ENCODE data around the gene EPAS1. TPM values are rescaled to one million over a fixed set of nuclear protein-coding genes. Genes with fewer than 3 reads are reported as not detected.

Gene EPAS1
- total RNA-seq, 2 donors from 2014 or later = 517 to 667 TPM

- TF ChIP-seq CTCF (IDR thresholded peaks at IDR 0.05) = no peak
- H3K9me3 ChIP-seq = no peaks in the 10 kb centered on the region
- no peaks in the 10 kb centered on the region for H3K27me3 ChIP-seq (replicated peaks; ENCODE audit: insufficient read depth)
- DNase-seq (ENCODE audit: low spot score) (no peak), ATAC-seq (ENCODE audit: insufficient number of reproducible peaks, low FRiP score, low read depth) (no peak)
- peak overlapping the region; percentile 40 to 87 for H3K27ac ChIP-seq
- peaks cover 58 to 97% of the 10 kb centered on the region in 2 donors for H3K4me1 ChIP-seq (ENCODE audit: control insufficient read depth in 1 of 2, low read depth in 2 of 2)
- H3K36me3 ChIP-seq = no peaks in the 10 kb centered on the region
- no peak overlapping the region for H3K4me3 ChIP-seq
Measured at GRCh38 chr2:46318579-46319460, 21.6 kb downstream of the EPAS1 start.

- peak overlapping the region; percentile 30 for H3K4me3 ChIP-seq
Measured at GRCh38 chr2:46319711-46320110, 22.5 kb downstream of the EPAS1 start.

GRCh38 chr2:46320141-46320567, 22.9 kb downstream of the EPAS1 start:
- DNase-seq (ENCODE audit: low spot score) (no peak), ATAC-seq (ENCODE audit: insufficient number of reproducible peaks, low FRiP score, low read depth) (no peak)
- Histone ChIP-seq H3K9me3 (no peaks in the 10 kb centered on the region), H3K27ac (peak overlapping the region; percentile 17 to 63), H3K4me1 (ENCODE audit: control insufficient read depth in 1 of 2, low read depth in 2 of 2) (peaks cover 45 to 97% of the 10 kb centered on the region in 2 donors), H3K36me3 (no peaks in the 10 kb centered on the region), H3K27me3 (replicated peaks; ENCODE audit: insufficient read depth) (no peaks in the 10 kb centered on the region), H3K4me3 (peak overlapping the region; percentile 30)
- no peak for TF ChIP-seq CTCF (IDR thresholded peaks at IDR 0.05)

More at GRCh38 chr2:46319711-46320110, 22.5 kb downstream of the EPAS1 start:
- no peak for DNase-seq (ENCODE audit: low spot score)
- peak overlapping the region; percentile 17 to 63 for H3K27ac ChIP-seq
- no peak for TF ChIP-seq CTCF (IDR thresholded peaks at IDR 0.05)
- H3K9me3 ChIP-seq = no peaks in the 10 kb centered on the region
- no peaks in the 10 kb centered on the region for H3K36me3 ChIP-seq
- H3K4me1 ChIP-seq (ENCODE audit: control insufficient read depth in 1 of 2, low read depth in 2 of 2) = peaks cover 49 to 97% of the 10 kb centered on the region in 2 donors
- no peaks in the 10 kb centered on the region for H3K27me3 ChIP-seq (replicated peaks; ENCODE audit: insufficient read depth)
- no peak for ATAC-seq (ENCODE audit: insufficient number of reproducible peaks, low FRiP score, low read depth)

- no peak for ATAC-seq (ENCODE audit: insufficient number of reproducible peaks, low FRiP score, low read depth)
- TF ChIP-seq CTCF (IDR thresholded peaks at IDR 0.05) = no peak
- DNase-seq (ENCODE audit: low spot score) = no peak
- no peaks in the 10 kb centered on the region for H3K9me3 ChIP-seq
- no peak overlapping the region for H3K4me3 ChIP-seq
- H3K4me1 ChIP-seq (ENCODE audit: control insufficient read depth in 1 of 2, low read depth in 2 of 2) = peaks cover 24 to 100% of the 10 kb centered on the region in 2 donors
- H3K27me3 ChIP-seq (replicated peaks; ENCODE audit: insufficient read depth) = no peaks in the 10 kb centered on the region
- H3K36me3 ChIP-seq = no peaks in the 10 kb centered on the region
- no peak overlapping the region for H3K27ac ChIP-seq
Measured at GRCh38 chr2:46323730-46324129, 26.5 kb downstream of the EPAS1 start.

GRCh38 chr2:46325182-46325928, 28.1 kb downstream of the EPAS1 start:
- H3K36me3 ChIP-seq = no peaks in the 10 kb centered on the region
- no peaks in the 10 kb centered on the region for H3K9me3 ChIP-seq
- H3K4me1 ChIP-seq (ENCODE audit: control insufficient read depth in 1 of 2, low read depth in 2 of 2) = peaks cover 17 to 100% of the 10 kb centered on the region in 2 donors
- no peak for DNase-seq (ENCODE audit: low spot score)
- H3K27me3 ChIP-seq (replicated peaks; ENCODE audit: insufficient read depth) = no peaks in the 10 kb centered on the region
- no peak overlapping the region for H3K27ac ChIP-seq
- ATAC-seq (ENCODE audit: insufficient number of reproducible peaks, low FRiP score, low read depth) = no peak
- TF ChIP-seq CTCF (IDR thresholded peaks at IDR 0.05) = no peak
- no peak overlapping the region for H3K4me3 ChIP-seq

Measured in thoracic aorta (tissue), 2 donors.